NB4 (cell line): Measurements from ENCODE around the gene TM4SF20.

ENCODE experiments used
- MYC ChIP-seq: IDR thresholded peaks from 2 replicates; pipeline ENCODE4 v1.6.1; 2011; ENCODE audit warnings: low read depth, low read length
- POLR2A ChIP-seq: IDR thresholded peaks from 2 replicates; pipeline ENCODE4 v1.6.1; 2011; ENCODE audit warnings: mild to moderate bottlenecking; ENCODE audit not compliant: insufficient read length; ENCODE audit errors: extremely low read depth
- TF ChIP-seq, protein P1 (sequence below): IDR thresholded peaks from one replicate; pipeline ENCODE4 v1.5.1; 2012; ENCODE audit warnings: low read depth, low read length

DNA sequence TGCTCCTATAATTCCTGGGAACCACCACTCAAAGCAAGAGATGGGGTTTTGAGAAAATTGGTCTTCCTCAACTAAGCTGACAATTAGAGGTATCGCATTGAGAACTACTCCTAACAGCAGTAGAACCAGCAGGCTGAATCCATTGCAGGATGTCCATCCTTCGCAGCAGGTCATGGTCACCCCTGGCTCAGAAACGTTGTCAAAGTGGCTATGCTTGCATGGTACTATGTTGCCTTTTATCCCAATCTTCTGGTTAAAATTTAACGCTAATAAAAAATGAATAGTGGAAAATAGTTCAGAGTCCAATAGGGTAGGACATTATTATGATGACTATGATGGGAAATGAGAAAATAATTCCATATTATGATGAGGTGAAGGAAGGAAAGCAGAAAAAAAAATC is at the start of gene TM4SF20:
- TF ChIP-seq, protein P1, sequence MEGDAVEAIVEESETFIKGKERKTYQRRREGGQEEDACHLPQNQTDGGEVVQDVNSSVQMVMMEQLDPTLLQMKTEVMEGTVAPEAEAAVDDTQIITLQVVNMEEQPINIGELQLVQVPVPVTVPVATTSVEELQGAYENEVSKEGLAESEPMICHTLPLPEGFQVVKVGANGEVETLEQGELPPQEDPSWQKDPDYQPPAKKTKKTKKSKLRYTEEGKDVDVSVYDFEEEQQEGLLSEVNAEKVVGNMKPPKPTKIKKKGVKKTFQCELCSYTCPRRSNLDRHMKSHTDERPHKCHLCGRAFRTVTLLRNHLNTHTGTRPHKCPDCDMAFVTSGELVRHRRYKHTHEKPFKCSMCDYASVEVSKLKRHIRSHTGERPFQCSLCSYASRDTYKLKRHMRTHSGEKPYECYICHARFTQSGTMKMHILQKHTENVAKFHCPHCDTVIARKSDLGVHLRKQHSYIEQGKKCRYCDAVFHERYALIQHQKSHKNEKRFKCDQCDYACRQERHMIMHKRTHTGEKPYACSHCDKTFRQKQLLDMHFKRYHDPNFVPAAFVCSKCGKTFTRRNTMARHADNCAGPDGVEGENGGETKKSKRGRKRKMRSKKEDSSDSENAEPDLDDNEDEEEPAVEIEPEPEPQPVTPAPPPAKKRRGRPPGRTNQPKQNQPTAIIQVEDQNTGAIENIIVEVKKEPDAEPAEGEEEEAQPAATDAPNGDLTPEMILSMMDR: no peak
- TF ChIP-seq POLR2A (no peak), MYC (no peak)
